NB4 (cell line): ENCODE results near the gene NFYC.

ENCODE experiments used
- POLR2A ChIP-seq: IDR thresholded peaks from 2 replicates; pipeline ENCODE4 v1.6.1; 2011; ENCODE audit warnings: mild to moderate bottlenecking; ENCODE audit not compliant: insufficient read length; ENCODE audit errors: extremely low read depth
- TF ChIP-seq, protein P1 (sequence below): IDR thresholded peaks from one replicate; pipeline ENCODE4 v1.5.1; 2012; ENCODE audit warnings: low read depth, low read length

DNA sequence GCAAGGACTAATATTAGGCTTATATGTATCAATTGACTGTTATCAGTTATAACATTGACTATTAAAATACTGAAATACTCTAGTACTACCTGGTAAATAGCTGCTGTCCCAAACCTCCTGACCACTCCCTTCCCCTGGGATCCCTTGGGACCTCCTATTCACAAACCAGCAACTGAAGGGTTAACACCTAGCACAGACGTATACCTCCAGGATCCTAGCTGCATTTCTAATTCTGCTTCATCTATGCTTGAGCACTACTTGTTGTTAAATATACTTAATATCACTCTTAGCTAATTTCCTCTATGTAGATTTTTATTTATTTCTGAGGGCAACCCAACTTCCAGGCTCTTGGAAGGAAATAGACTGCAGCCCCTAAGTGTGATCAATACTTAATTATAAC lies 1.8 kb upstream of the NFYC start:
- TF ChIP-seq, protein P1, sequence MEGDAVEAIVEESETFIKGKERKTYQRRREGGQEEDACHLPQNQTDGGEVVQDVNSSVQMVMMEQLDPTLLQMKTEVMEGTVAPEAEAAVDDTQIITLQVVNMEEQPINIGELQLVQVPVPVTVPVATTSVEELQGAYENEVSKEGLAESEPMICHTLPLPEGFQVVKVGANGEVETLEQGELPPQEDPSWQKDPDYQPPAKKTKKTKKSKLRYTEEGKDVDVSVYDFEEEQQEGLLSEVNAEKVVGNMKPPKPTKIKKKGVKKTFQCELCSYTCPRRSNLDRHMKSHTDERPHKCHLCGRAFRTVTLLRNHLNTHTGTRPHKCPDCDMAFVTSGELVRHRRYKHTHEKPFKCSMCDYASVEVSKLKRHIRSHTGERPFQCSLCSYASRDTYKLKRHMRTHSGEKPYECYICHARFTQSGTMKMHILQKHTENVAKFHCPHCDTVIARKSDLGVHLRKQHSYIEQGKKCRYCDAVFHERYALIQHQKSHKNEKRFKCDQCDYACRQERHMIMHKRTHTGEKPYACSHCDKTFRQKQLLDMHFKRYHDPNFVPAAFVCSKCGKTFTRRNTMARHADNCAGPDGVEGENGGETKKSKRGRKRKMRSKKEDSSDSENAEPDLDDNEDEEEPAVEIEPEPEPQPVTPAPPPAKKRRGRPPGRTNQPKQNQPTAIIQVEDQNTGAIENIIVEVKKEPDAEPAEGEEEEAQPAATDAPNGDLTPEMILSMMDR: no peak
- no peak for TF ChIP-seq POLR2A
